ENCODE results near the gene SGO2. TPM values are rescaled to one million over a fixed set of nuclear protein-coding genes. Genes with fewer than 3 reads are reported as not detected.

SGO2 gene
- total and polyA plus RNA-seq, 2 of the 13 experiments (the other 11 are each of a cell fraction or from before 2014, with no cell fraction given) = 5.1 to 16.2 TPM

GRCh38 chr2:200578778-200579177 is 52.8 kb downstream of the SGO2 start (continued):
- TF ChIP-seq ZNF18 (CRISPR knock-in tag; IDR thresholded peaks at IDR 0.05; ENCODE audit: insufficient replicate concordance) (no peak), ZNF205 (CRISPR knock-in tag; IDR thresholded peaks at IDR 0.05) (peak; percentile 70; the same call in 1 of the 2 replicates), MED13 (CRISPR knock-in tag; IDR thresholded peaks at IDR 0.05) (no peak), YEATS2 (CRISPR knock-in tag; IDR thresholded peaks at IDR 0.05; ENCODE audit: borderline replicate concordance) (no peak; the same call in 1 of the 2 replicates), EED (CRISPR knock-in tag; IDR thresholded peaks at IDR 0.05) (no peak), MLX (CRISPR knock-in tag; IDR thresholded peaks at IDR 0.05) (no peak), ZBTB25 (CRISPR knock-in tag; IDR thresholded peaks at IDR 0.05) (peak; percentile 27; the same call in 1 of the 2 replicates), RAD21 (CRISPR knock-in tag; IDR thresholded peaks at IDR 0.05) (peak; percentile 84), ZBTB26 (CRISPR knock-in tag; IDR thresholded peaks at IDR 0.05; ENCODE audit: borderline replicate concordance) (no peak), SKI (IDR thresholded peaks at IDR 0.05; ENCODE audit: partially characterized antibody) (peak; percentile 90), RBAK (CRISPR knock-in tag; IDR thresholded peaks at IDR 0.05) (no peak), MIER3 (CRISPR knock-in tag; IDR thresholded peaks at IDR 0.05; ENCODE audit: borderline replicate concordance) (peak; percentile 57; the same call in 1 of the 2 replicates), ZSCAN21 (CRISPR knock-in tag; IDR thresholded peaks at IDR 0.05; ENCODE audit: borderline replicate concordance) (no peak), ZNF777 (CRISPR knock-in tag; IDR thresholded peaks at IDR 0.05) (no peak), EP300 (IDR thresholded peaks at IDR 0.05; ENCODE audit: low read depth in 2 of 2, low read length in 2 of 2) (peak in 1 of 2 experiments; percentile 44; a peak in 1 of 4 replicates), EP300 (CRISPR knock-in tag; IDR thresholded peaks at IDR 0.05; ENCODE audit: borderline replicate concordance) (no peak), EHMT2 (IDR thresholded peaks at IDR 0.05; ENCODE audit: borderline replicate concordance, low read depth, low read length) (0 out of 2 replicates have a peak, but pooled peaks have one; percentile 26), TSC22D2 (CRISPR knock-in tag; IDR thresholded peaks at IDR 0.05; ENCODE audit: borderline replicate concordance) (peak; percentile 43; the same call in 1 of the 2 replicates), RXRB (CRISPR knock-in tag; IDR thresholded peaks at IDR 0.05; ENCODE audit: borderline replicate concordance) (peak; percentile 65; the same call in 1 of the 2 replicates), TP53 (CRISPR knock-in tag; conservative IDR thresholded peaks at IDR 0.05) (no peak), SOX13 (IDR thresholded peaks at IDR 0.05) (no peak), SOX13 (CRISPR knock-in tag; conservative IDR thresholded peaks at IDR 0.05 in 1 of 2, IDR thresholded peaks at IDR 0.05 in 1 of 2) (peak in 1 of 2 experiments; percentile 77; a peak in 2 of 4 replicates), ZBTB20 (CRISPR knock-in tag; IDR thresholded peaks at IDR 0.05; ENCODE audit: borderline replicate concordance, low read depth) (0 out of 2 replicates have a peak, but pooled peaks have one; percentile 27), POLR2A (IDR thresholded peaks at IDR 0.05; ENCODE audit: insufficient read depth in 1 of 2, low read depth in 2 of 2, low read length in 2 of 2) (no peak), POGZ (CRISPR knock-in tag; IDR thresholded peaks at IDR 0.05) (peak; percentile 94), ZNF670 (CRISPR knock-in tag; IDR thresholded peaks at IDR 0.05; ENCODE audit: borderline replicate concordance) (0 out of 2 replicates have a peak, but pooled peaks have one; percentile 40), ELF4 (CRISPR knock-in tag; IDR thresholded peaks at IDR 0.05; ENCODE audit: borderline replicate concordance) (no peak)

Measured in HepG2 (cell line).